ENCODE results near the gene ROMO1. TPM values are rescaled to one million over a fixed set of nuclear protein-coding genes. Genes with fewer than 3 reads are reported as not detected.

The ROMO1 gene
- total RNA-seq, 1 donor from 2014 or later: 158 TPM

GRCh38 chr20:35732644-35732982 is 33.4 kb downstream of the ROMO1 start:
- Mint-ChIP-seq H3K27ac (ENCODE audit: unreplicated experiment) (no peak overlapping the region), H3K4me1 (peaks cover 19% of the 10 kb centered on the region), H3K27me3 (ENCODE audit: low read depth) (peaks cover 3% of the 10 kb centered on the region), H3K36me3 (ENCODE audit: low read depth) (peaks cover 16% of the 10 kb centered on the region), H3K9me3 (no peaks in the 10 kb centered on the region), H3K4me3 (peak overlapping the region; percentile 36)
- no peak for TF ChIP-seq CTCF (conservative IDR thresholded peaks at IDR 0.05)
- no peak for DNase-seq (ENCODE audit: low read depth, low spot score)

GRCh38 chr20:35734374-35734773 is 35.2 kb downstream of the ROMO1 start:
- no peaks in the 10 kb centered on the region for H3K9me3 Mint-ChIP-seq

DNA sequence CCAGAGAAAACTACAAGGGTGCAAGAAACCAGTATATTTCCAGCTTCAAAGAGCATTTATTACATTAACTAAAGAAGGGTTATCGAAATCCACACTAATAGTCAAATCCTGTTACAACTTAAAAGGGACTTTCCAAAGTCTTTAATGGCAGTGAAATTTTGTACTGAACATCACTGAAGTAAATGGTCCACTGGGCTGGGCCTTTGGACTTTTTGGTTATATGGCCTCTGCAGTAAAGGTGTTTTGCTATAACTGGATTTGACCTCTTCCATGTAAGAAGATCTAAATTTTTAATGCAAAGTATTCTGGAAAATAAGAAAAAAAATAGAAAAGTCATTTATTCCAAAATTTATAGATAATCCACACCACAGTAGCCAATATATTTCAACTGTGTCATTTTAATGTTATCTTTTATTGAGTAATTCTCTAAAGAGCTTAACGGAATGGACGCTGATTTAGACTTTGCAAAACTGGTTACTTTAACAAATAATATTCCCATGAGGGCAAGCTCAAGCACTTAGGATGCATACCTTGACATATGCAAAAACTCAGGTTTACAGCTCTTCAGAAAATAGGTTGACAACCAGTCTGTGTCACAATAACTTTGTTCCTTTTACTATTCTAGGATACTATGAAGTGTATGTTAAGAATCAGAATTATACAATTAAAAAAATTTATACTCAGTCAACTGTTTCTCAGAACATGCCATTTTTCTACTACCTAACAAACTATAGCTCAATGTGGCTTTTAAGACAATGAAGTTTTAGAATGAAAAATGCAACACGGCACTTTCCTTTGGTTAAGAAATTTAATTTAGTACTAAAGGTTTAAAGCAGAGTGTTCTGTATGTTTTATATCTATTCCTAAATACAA is 35.8 kb downstream of the ROMO1 start:
- no peaks in the 10 kb centered on the region for H3K9me3 Mint-ChIP-seq
- H3K4me3 Mint-ChIP-seq: peak overlapping the region; percentile 50
- no peak overlapping the region for H3K27ac Mint-ChIP-seq (ENCODE audit: unreplicated experiment)
- no peak for DNase-seq (ENCODE audit: low read depth, low spot score)
- H3K4me1 Mint-ChIP-seq: peaks cover 36% of the 10 kb centered on the region
- TF ChIP-seq CTCF (conservative IDR thresholded peaks at IDR 0.05): no peak
- peaks cover 8% of the 10 kb centered on the region for H3K27me3 Mint-ChIP-seq (ENCODE audit: low read depth)
- peaks cover 23% of the 10 kb centered on the region for H3K36me3 Mint-ChIP-seq (ENCODE audit: low read depth)

More at GRCh38 chr20:35734374-35734773, 35.2 kb downstream of the ROMO1 start:
- Mint-ChIP-seq H3K36me3 (ENCODE audit: low read depth) (peaks cover 21% of the 10 kb centered on the region), H3K27ac (ENCODE audit: unreplicated experiment) (no peak overlapping the region), H3K4me1 (peaks cover 30% of the 10 kb centered on the region), H3K27me3 (ENCODE audit: low read depth) (peaks cover 6% of the 10 kb centered on the region), H3K4me3 (peak overlapping the region; percentile 50)
- no peak for TF ChIP-seq CTCF (conservative IDR thresholded peaks at IDR 0.05)
- no peak for DNase-seq (ENCODE audit: low read depth, low spot score)

DNA sequence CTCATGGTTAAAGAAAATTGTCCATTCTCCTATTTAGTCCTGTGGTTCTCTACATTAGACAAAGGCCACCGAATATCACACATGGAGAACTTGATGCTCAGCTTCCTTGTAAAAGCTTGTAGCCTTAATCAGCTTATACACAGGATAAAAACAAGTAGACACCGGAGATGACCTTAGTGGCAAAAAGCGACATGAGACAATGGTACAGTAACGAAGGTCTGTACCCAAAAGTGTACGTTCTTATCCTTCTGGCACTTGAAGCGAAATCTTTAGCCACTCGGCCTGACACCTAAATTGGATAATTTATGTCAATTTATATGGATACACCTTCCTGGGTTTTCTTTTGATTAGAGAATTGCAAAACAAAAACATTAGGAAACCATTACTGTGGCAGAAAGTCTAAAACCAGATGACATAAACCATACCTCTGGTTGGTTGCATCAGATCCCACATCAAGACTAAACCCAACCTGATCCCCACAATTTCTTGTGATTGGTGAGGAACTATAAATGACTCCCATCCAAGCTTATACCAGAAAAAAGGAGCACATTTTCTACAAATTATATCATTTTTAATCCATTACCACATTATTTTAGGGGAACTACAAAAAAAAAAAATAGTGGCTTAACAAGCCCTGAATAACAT is 36.7 kb downstream of the ROMO1 start:
- no peak for TF ChIP-seq CTCF (conservative IDR thresholded peaks at IDR 0.05)
- Mint-ChIP-seq H3K27ac (ENCODE audit: unreplicated experiment) (no peak overlapping the region), H3K9me3 (no peaks in the 10 kb centered on the region), H3K36me3 (ENCODE audit: low read depth) (peaks cover 26% of the 10 kb centered on the region), H3K4me1 (peaks cover 44% of the 10 kb centered on the region), H3K27me3 (ENCODE audit: low read depth) (peaks cover 8% of the 10 kb centered on the region), H3K4me3 (peak overlapping the region; percentile 39)
- DNase-seq (ENCODE audit: low read depth, low spot score): no peak

DNA sequence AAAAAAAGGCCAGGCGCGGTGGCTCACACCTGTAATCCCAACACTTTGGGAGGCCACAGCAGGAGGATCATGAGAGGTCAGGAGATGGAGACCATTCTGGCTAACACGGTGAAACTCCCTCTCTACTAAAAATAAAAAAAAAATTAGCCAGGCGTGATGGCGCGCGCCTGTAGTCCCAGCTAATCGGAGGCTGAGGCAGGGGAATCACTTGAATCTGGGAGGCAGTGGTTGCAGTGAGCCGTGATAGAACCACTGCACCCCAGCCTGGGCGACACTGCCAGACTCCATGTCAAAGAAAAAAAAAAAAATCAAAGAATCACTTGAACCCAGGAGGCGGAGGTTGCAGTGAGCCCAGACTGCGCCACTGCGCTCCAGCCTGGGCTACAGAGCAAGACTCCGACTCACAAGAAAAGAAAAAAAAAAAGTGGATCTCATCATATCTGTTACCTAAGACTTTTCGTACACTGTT is 38.7 kb downstream of the ROMO1 start:
- Mint-ChIP-seq H3K4me3 (peak overlapping the region; percentile 72), H3K27me3 (ENCODE audit: low read depth) (peaks cover 17% of the 10 kb centered on the region), H3K27ac (ENCODE audit: unreplicated experiment) (peak overlapping the region; percentile 37), H3K4me1 (peaks cover 53% of the 10 kb centered on the region), H3K9me3 (no peaks in the 10 kb centered on the region), H3K36me3 (ENCODE audit: low read depth) (peaks cover 35% of the 10 kb centered on the region)
- DNase-seq (ENCODE audit: low read depth, low spot score): no peak
- no peak for TF ChIP-seq CTCF (conservative IDR thresholded peaks at IDR 0.05)

Measured in neural crest cell (in vitro differentiated cells).